K562 (cell line): Measurements from ENCODE around the gene NAV2. TPM values are rescaled to one million over a fixed set of nuclear protein-coding genes. Genes with fewer than 3 reads are reported as not detected.

Experiments
- ATF7 ChIP-seq: fragments of 450-650 bp; IDR thresholded peaks from 2 replicates; pipeline ENCODE4 v1.7.1; 2014; ENCODE audit warnings: mild to moderate bottlenecking, moderate library complexity
- CREM ChIP-seq: IDR thresholded peaks from 2 replicates; pipeline ENCODE4 v1.6.1; 2014; ENCODE audit warnings: antibody characterized with exemption, low read depth
- DNMT1 ChIP-seq: fragments of 450-650 bp; IDR thresholded peaks from 2 replicates; pipeline ENCODE4 v1.6.1; 2016; ENCODE audit warnings: antibody characterized with exemption, mild to moderate bottlenecking
- GABPB2 ChIP-seq: fragments of 250-450 bp; sonication (Bioruptor Pico); conservative IDR thresholded peaks from 2 replicates; pipeline ENCODE4 v1.5.1; 2021; ENCODE audit warnings: mild to moderate bottlenecking
- HCFC1 ChIP-seq: IDR thresholded peaks from 2 replicates; pipeline ENCODE4 v1.6.1; 2012; ENCODE audit warnings: low read depth, low read length, improper control_type of control experiment
- HIVEP1 ChIP-seq: fragments of 250-450 bp; sonication (Bioruptor Pico); IDR thresholded peaks from 2 replicates; pipeline ENCODE4 v1.4.0; 2020; ENCODE audit warnings: mild to moderate bottlenecking
- MTA1 ChIP-seq: fragments of 450-650 bp; IDR thresholded peaks from 2 replicates; pipeline ENCODE4 v1.6.1; 2017; ENCODE audit warnings: borderline replicate concordance
- NFIC ChIP-seq: fragments of 450-650 bp; IDR thresholded peaks from 2 replicates; pipeline ENCODE4 v1.6.1; 2017; ENCODE audit warnings: mild to moderate bottlenecking, inconsistent platforms
- PCBP2 ChIP-seq: fragments of 200-400 bp; formaldehyde crosslinking; IDR thresholded peaks from 2 replicates; pipeline ENCODE4 v1.6.1; 2018; ENCODE audit warnings: low read length, low read depth, mild to moderate bottlenecking, moderate library complexity; ENCODE audit not compliant: poor library complexity, severe bottlenecking
- RBBP5 ChIP-seq: fragments of 200-600 bp; sonication (generic); IDR thresholded peaks from 2 replicates; pipeline ENCODE4 v1.6.1; 2012; ENCODE audit warnings: borderline replicate concordance, mild to moderate bottlenecking, low read length, control low read depth, inconsistent platforms; ENCODE audit not compliant: insufficient read depth, poor library complexity, severe bottlenecking
- RBM22 ChIP-seq: fragments of 200-400 bp; formaldehyde crosslinking; IDR thresholded peaks from 2 replicates; pipeline ENCODE4 v1.6.1; 2018; ENCODE audit warnings: low read length, low read depth; ENCODE audit not compliant: poor library complexity, severe bottlenecking
- RBM39 ChIP-seq: fragments of 200-400 bp; formaldehyde crosslinking; optimal IDR thresholded peaks from 2 replicates; pipeline ENCODE3; 2018; ENCODE audit warnings: low read depth, low read length
- RNF2 ChIP-seq: sonication (generic); IDR thresholded peaks from 2 replicates; pipeline ENCODE4 v1.6.1; 2016
- SMARCA4 ChIP-seq: fragments of 450-650 bp; IDR thresholded peaks from 2 replicates; pipeline ENCODE4 v1.6.1; 2016
- SUPT5H ChIP-seq: fragments of 450-650 bp; IDR thresholded peaks from 2 replicates; pipeline ENCODE4 v1.6.1; 2016
- TAF9B ChIP-seq: fragments of 450-650 bp; IDR thresholded peaks from 2 replicates; pipeline ENCODE4 v1.6.1; 2018; ENCODE audit warnings: mild to moderate bottlenecking; ENCODE audit not compliant: partially characterized antibody
- YBX1 ChIP-seq: fragments of 450-650 bp; IDR thresholded peaks from 2 replicates; pipeline ENCODE4 v1.7.1; 2016; ENCODE audit warnings: mild to moderate bottlenecking
- ZBTB17 ChIP-seq: fragments of 450-650 bp; formaldehyde crosslinking; IDR thresholded peaks from 2 replicates; pipeline ENCODE4 v1.4.0; 2020; ENCODE audit warnings: mild to moderate bottlenecking
- ZNF217 ChIP-seq: sonication (generic); formaldehyde crosslinking; IDR thresholded peaks from 2 replicates; pipeline ENCODE4 v1.8.0; 2022; ENCODE audit warnings: mild to moderate bottlenecking, missing genetic modification reagents
- ZNF239 ChIP-seq: fragments of 250-450 bp; sonication (Bioruptor Pico); IDR thresholded peaks from 2 replicates; pipeline ENCODE4 v1.4.0; 2020; ENCODE audit warnings: mild to moderate bottlenecking
- ZNF354B ChIP-seq: fragments of 250-450 bp; sonication (Bioruptor Pico); IDR thresholded peaks from 2 replicates; pipeline ENCODE4 v1.4.0; 2020
- ZNF408 ChIP-seq: fragments of 250-450 bp; sonication (Bioruptor Pico); IDR thresholded peaks from 2 replicates; pipeline ENCODE4 v1.4.0; 2020; ENCODE audit warnings: low read depth, mild to moderate bottlenecking, moderate library complexity
- polyA plus RNA-seq, 8 experiments: library from polyadenylated mRNA; depleted of rRNA in 4 of 8; stranded (reverse) in 5 of 8; unstranded in 3 of 8; fragments of >200 nt; fragmentation: Nextera tagmentation in 2 of 8; fragmentation: Illumina TruSeq in 1 of 8; extraction: Ambion mirVana in 2 of 8; extraction: Trizol in 1 of 8; gene quantifications; 2 replicates each; pipeline versions ENCODE4 v1.2.1 to v1.2.3, GENCODE V29; 2011 to 2014; ENCODE audit warnings: inconsistent platforms in 1 of 8, missing spikeins in 1 of 8
- total RNA-seq, 7 experiments: library from RNA; depleted of rRNA in 6 of 7; stranded (reverse); fragments of >200 nt in 6 of 7; fragmentation: Illumina TruSeq in 2 of 7; extraction: Trizol in 2 of 7; gene quantifications; 2 replicates each; pipeline versions ENCODE4 v1.2.1 to v1.2.3, GENCODE V29; 2011 to 2021; ENCODE audit warnings: low replicate concordance in 1 of 7
- TF ChIP-seq, protein P1 (sequence below), 2 experiments: fragments of 450-650 bp in 1 of 2; sonication (generic) in 1 of 2; formaldehyde crosslinking in 1 of 2; IDR thresholded peaks in 1 of 2; conservative IDR thresholded peaks in 1 of 2; 2 replicates each; pipeline versions ENCODE4 v1.6.1 to v1.8.1; 2016 to 2023; ENCODE audit warnings: mild to moderate bottlenecking in 2 of 2, moderate library complexity in 2 of 2, inconsistent platforms in 1 of 2, missing genetic modification reagents in 1 of 2
- TF ChIP-seq, protein P2 (sequence below): fragments of 250-450 bp; sonication (Bioruptor Pico); IDR thresholded peaks from 2 replicates; pipeline ENCODE4 v1.4.0; 2020; ENCODE audit warnings: mild to moderate bottlenecking, moderate library complexity
- TF ChIP-seq, protein P3 (sequence below), 2 experiments: IDR thresholded peaks; 2 replicates each; pipeline ENCODE4 v1.6.1; 2012; ENCODE audit warnings: improper control_type of control experiment in 2 of 2, low read depth in 2 of 2, low read length in 2 of 2, borderline replicate concordance in 1 of 2

The NAV2 gene
- total and polyA plus RNA-seq, 9 of the 15 experiments (the other 6 are each of a cell fraction or from before 2014, with no cell fraction given) = 0.03 to 0.35 (median 0.05) TPM

DNA sequence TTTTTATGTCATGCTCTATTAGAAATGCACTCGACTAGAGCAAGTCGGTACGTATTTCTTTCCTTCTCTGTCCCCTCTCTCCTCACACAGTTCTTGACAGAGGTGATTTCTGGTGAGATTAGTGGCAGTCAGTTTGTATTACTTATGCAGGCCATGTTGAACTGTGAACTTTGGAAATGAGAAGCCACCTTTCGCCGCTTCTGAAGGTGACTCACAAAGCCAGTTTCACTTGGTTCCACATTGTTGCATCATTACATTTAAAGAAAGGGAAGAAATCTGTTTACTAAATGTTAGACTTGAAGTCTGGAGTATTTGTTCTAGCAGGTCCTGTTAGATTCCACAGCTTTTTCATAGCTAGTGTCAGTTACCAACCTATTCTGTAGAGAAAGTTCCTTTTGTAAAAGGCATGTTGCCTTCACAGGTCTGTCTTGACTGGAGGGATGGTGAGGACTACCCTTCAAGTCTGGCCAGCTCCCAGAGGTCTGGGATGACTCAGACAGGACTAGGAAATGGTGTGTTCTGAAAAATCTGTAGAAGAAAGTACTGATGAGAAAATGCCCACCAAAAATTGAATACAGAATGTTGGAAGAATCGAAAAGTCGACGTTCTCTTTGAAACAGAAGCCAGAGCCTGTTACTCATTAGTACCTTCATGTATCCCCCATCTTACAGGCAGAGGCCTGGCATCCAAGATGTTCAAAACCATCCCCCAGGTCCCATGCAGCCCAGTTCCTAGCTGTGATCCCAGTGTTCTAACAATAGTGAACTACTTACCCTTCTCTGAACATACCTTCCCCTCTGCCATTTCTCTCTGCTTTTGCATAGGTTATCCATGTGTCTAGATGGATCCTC, 266.3 kb downstream of the NAV2 start (continued):
- TF ChIP-seq MTA1 (peak; percentile 45; the same call in 1 of the 2 replicates), NFIC (peak; percentile 43; the same call in 1 of the 2 replicates), SUPT5H (no peak), RBBP5 (no peak), PCBP2 (no peak), TAF9B (peak; percentile 48), RBM39 (no peak), ZNF408 (CRISPR knock-in tag) (no peak), ZBTB17 (CRISPR knock-in tag) (no peak; the same call in 1 of the 2 replicates), RNF2 (peak; percentile 14; the same call in 1 of the 2 replicates), ZNF239 (CRISPR knock-in tag) (peak; percentile 79), ZNF354B (CRISPR knock-in tag) (peak; percentile 58), RBM22 (no peak), HCFC1 (no peak), ZNF217 (CRISPR knock-in tag) (no peak), YBX1 (no peak), SMARCA4 (peak; percentile 85), CREM (0 out of 2 replicates have a peak, but pooled peaks have one; percentile 13), HIVEP1 (peak; percentile 94), GABPB2 (CRISPR knock-in tag) (no peak), DNMT1 (no peak), ATF7 (peak; percentile 96)
- TF ChIP-seq, protein P1, sequence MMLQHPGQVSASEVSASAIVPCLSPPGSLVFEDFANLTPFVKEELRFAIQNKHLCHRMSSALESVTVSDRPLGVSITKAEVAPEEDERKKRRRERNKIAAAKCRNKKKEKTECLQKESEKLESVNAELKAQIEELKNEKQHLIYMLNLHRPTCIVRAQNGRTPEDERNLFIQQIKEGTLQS (IDR thresholded peaks at IDR 0.05) = peak; percentile 99
- TF ChIP-seq, protein P1 (CRISPR knock-in tag; conservative IDR thresholded peaks at IDR 0.05) = peak; percentile 93
- TF ChIP-seq, protein P2, sequence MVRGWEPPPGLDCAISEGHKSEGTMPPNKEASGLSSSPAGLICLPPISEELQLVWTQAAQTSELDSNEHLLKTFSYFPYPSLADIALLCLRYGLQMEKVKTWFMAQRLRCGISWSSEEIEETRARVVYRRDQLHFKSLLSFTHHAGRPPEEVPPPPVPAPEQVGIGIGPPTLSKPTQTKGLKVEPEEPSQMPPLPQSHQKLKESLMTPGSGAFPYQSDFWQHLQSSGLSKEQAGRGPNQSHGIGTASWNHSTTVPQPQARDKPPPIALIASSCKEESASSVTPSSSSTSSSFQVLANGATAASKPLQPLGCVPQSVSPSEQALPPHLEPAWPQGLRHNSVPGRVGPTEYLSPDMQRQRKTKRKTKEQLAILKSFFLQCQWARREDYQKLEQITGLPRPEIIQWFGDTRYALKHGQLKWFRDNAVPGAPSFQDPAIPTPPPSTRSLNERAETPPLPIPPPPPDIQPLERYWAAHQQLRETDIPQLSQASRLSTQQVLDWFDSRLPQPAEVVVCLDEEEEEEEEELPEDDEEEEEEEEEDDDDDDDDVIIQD (CRISPR knock-in tag) = 0 out of 2 replicates have a peak, but pooled peaks have one; percentile 16
- TF ChIP-seq, protein P3, sequence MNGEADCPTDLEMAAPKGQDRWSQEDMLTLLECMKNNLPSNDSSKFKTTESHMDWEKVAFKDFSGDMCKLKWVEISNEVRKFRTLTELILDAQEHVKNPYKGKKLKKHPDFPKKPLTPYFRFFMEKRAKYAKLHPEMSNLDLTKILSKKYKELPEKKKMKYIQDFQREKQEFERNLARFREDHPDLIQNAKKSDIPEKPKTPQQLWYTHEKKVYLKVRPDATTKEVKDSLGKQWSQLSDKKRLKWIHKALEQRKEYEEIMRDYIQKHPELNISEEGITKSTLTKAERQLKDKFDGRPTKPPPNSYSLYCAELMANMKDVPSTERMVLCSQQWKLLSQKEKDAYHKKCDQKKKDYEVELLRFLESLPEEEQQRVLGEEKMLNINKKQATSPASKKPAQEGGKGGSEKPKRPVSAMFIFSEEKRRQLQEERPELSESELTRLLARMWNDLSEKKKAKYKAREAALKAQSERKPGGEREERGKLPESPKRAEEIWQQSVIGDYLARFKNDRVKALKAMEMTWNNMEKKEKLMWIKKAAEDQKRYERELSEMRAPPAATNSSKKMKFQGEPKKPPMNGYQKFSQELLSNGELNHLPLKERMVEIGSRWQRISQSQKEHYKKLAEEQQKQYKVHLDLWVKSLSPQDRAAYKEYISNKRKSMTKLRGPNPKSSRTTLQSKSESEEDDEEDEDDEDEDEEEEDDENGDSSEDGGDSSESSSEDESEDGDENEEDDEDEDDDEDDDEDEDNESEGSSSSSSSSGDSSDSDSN (IDR thresholded peaks at IDR 0.05; ENCODE audit: borderline replicate concordance in 1 of 2, low read depth in 2 of 2, low read length in 2 of 2) = no peak
